GM21528 (cell line): ENCODE results near the gene TEX53.

Experiments
- ATAC-seq: cut with Tn5 transposase; IDR thresholded peaks from one replicate; pipeline ENCODE4 v1.9.1; 2021; ENCODE audit warnings: mild to moderate bottlenecking, moderate library complexity; ENCODE audit not compliant: unreplicated experiment, low FRiP score

TEX53 gene

DNA sequence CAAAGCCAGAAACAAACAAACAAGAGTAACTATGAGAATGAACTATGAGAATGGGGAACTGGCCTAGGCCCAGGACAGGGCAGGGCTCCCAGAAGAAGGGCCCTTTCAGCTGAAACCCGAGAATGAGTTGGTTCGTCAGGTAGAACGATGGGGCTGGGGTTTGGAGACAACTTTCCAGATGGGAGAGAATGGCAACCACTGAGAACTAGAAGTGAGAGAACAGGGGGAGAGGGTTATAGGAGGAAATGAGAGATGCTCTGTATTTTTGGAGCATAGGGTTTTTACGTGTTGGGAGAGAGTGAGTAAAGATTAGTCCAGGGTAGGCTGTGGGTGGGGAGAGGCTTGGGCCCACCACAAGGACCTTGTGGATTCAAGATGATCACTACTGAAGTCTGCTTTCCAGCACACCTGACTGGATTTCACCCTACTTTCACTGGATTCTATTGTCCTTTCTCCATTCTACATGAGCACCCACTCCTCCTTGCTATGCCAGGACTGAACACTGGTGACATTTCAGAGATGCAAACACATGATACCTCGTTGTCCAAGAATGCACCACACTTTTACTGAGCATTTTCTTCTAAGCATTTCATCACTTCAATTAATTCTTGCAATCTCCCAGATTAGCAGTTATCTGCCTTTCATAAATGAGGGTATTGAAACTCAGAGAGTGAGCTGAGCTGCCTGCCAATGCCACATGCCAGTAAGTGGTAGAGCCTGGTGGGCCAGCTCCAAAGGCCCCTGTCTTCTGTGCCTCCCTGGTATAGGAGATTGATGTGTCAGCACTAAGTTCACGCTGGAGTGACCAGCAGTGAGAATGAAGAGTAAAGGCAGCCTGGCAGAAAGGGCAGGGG lies 49.7 kb downstream of the TEX53 start:
- peak; percentile 51 for ATAC-seq

DNA sequence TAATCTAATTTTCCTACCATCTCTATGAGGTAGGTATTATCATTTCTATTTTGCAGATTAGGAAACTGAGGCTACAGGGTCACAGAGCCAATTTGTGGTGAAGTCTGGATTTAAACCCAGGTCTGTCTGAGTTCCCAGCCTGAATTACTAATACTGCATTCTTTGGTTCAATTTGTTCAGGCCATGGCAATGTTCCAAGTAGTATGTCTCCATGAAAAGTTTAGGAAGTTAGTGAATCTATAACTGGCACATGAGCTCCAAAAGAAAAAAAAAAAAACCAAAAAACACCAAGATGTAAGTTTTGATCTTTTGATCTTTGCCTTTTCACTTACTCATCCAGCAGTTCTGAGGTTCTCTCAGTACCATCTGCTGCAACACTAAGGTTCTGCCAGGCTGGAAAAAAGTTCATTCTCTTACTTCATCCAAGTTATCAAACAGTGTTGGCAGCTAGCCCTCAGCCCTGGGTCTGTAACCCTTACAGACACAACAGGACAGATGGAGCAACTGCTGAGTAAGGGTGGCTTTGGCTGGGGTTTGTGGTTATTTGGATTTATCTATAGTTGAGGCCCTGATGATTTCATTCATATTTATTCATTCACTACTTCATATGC lies 50.9 kb downstream of the TEX53 start:
- ATAC-seq, result no peak
